Kidney epithelial cell (primary cell): ENCODE data around the gene ARL17B. TPM values are rescaled to one million over a fixed set of nuclear protein-coding genes. Genes with fewer than 3 reads are reported as not detected.
"Not testable (repeated sequence)": the region's sequence is repeated elsewhere in the genome, so short reads cannot be mapped to it uniquely, and the experiment has no call there.

Experiments used
- DNase-seq: peaks from one replicate; pipeline ENCODE4 v3.0.0-alpha.2; 2010; ENCODE audit warnings: low read depth
- H3K27me3 ChIP-seq: 2 replicates; pipeline ENCODE4 v1.6.0; 2011; ENCODE audit warnings: low read length; ENCODE audit not compliant: control insufficient read depth, insufficient read depth
- H3K36me3 ChIP-seq: 2 replicates; pipeline ENCODE4 v1.5.1; 2011; ENCODE audit warnings: low read length; ENCODE audit not compliant: control insufficient read depth, insufficient read depth
- H3K4me3 ChIP-seq: 2 replicates; pipeline ENCODE4 v1.5.1; 2011; ENCODE audit warnings: low read depth, mild to moderate bottlenecking, control low read depth, low read length
- CTCF ChIP-seq: IDR thresholded peaks from 2 replicates; pipeline ENCODE4 v1.5.1; 2011; ENCODE audit warnings: mild to moderate bottlenecking, moderate library complexity, low read length, control low read depth, inconsistent platforms; ENCODE audit not compliant: insufficient read depth, poor library complexity, severe bottlenecking
- total RNA-seq: library from RNA; depleted of rRNA; stranded (reverse); fragments of >200 nt; gene quantifications from 2 replicates; pipeline ENCODE4 v1.2.3, GENCODE V29; 2015

ARL17B gene
- total RNA-seq, 1 donor from 2014 or later, result 2.1 TPM

DNA sequence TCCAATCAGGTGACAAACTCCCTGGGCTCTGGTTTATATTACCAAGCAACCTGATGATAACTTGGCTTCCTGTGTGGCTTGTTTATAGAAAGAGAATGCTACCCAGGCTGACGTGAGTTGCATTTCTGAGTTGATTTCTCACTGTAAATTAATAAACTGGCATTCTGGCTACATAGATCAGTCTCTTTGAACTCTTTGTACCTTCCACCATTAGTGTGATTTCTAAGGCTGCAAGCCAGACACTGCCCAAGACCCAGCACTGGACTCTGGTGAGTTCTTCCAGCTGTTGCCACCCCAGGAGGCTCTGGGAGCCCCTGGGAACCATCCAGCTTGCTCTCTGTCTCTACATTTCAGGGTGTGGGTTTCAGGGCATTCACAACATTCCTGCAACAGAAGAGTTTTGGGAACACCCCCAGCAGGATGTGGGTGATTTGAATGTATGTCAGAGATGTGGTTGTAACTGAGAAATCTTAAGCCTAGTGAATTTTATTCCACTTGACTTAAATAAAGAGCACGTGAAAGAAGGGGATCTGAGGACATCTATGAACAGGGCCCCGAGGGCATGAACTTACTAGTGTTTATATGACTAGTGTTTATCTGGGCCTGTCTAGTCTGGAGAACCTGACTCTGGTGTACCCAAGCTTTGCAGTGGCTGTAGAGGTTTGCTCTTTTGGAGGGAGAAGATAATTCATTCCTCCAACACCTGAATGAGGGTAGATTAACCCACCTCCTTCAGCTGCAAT is 96.9 kb downstream of the ARL17B start:
- peak; percentile 38 for DNase-seq
- H3K4me3 ChIP-seq, result no peak overlapping the region
- no peak for TF ChIP-seq CTCF
- no peaks in the 10 kb centered on the region for H3K27me3 ChIP-seq
- H3K36me3 ChIP-seq, result no peaks in the 10 kb centered on the region

DNA sequence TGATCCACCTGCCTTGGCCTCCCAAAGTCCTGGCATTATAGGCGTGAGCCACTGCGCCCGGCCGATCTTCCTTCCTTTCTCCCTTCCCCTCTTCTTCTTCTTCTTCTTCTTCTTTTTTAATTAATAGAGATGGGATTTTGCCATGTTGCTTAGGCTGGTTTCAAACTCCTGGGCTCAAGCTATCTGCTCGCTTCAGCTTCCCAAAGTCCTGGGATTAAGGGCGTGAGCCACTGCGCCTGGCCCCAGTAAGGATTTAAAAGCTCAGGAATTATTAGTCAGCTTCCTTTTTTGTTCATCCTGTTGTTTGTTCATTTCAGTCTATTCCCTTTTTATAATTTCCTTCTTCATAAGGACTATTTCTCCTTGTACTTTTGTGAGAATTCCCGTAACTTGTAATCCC is 99.3 kb downstream of the ARL17B start:
- DNase-seq, result no peak
- no peak for TF ChIP-seq CTCF
- Histone ChIP-seq H3K36me3 (no peaks in the 10 kb centered on the region), H3K4me3 (no peak overlapping the region), H3K27me3 (no peaks in the 10 kb centered on the region)

DNA sequence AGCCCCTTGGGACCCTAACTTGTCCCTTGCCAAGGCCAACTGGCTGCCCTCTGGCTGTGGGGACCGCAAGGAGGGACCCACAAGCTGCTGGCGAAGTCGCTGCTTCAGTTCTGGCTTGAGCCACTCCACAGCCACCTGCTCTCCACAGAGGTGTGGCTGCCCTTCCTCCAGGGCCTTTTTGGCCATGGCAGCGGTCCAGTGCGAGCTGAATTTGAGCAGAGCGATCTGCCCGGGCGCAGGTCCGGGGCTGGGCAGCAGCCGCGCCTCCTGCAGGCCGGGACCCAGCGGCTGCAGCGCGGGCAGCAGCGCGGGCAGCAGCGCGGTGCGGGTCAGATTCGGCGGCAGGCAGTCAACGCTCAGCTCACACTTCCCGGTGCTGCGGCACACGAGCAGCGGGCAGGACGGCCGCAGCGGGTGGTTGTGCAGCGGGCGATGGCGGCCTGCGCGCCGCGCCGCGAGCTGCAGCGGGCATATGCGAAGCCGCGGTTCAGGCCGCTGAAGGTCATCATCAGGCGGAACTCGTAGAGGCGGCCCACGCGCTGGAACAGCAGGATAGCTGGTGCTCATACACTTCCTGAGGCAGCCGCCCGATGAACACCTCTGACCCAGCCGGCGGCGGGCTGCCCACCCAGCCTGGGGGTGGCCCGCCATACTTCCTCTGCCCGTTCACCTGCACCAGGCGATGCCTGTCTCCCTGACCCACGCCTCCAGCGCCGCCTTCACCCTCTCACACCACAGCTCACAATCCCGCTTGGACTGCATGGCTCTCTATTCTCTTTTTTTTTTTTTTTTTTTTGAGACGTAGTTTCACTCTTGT is 101.5 kb downstream of the ARL17B start:
- not testable (repeated sequence) for H3K27me3 ChIP-seq, H3K36me3 ChIP-seq, DNase-seq
- peak overlapping the region; percentile 20 for H3K4me3 ChIP-seq

- DNase-seq, H3K36me3 ChIP-seq, H3K4me3 ChIP-seq, H3K27me3 ChIP-seq: not testable (repeated sequence)
These were observed 105.2 kb downstream of the ARL17B start for GRCh38 chr17:46256369-46256768.

- DNase-seq, H3K4me3 ChIP-seq, H3K27me3 ChIP-seq, H3K36me3 ChIP-seq: not testable (repeated sequence)
These were observed 107.4 kb downstream of the ARL17B start for GRCh38 chr17:46254215-46254614.

GRCh38 chr17:46253722-46254121 is 107.8 kb downstream of the ARL17B start:
- H3K27me3 ChIP-seq, DNase-seq, H3K36me3 ChIP-seq, H3K4me3 ChIP-seq: not testable (repeated sequence)
- peak; percentile 39 for TF ChIP-seq CTCF

DNA sequence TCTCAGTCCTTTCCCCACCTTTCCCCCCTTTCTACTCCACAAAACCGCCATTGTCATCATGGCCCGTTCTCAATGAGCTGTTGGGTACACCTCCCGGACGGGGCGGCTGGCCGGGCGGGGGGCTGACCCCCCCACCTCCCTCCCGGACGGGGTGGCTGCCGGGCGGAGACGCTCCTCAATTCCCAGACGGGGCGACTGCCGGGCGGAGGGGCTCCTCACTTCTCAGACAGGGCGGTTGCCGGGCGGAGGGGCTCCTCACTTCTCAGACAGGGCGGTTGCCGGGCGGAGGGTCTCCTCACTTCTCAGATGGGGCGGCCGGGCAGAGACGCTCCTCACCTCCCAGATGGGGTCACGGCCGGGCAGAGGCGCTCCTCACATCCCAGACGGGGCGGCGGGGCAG is 108.8 kb downstream of the ARL17B start:
- H3K36me3 ChIP-seq, DNase-seq, H3K27me3 ChIP-seq, H3K4me3 ChIP-seq: not testable (repeated sequence)

- not testable (repeated sequence) for DNase-seq, H3K36me3 ChIP-seq, H3K4me3 ChIP-seq, H3K27me3 ChIP-seq
These were observed 112.4 kb downstream of the ARL17B start for GRCh38 chr17:46249153-46249552.

GRCh38 chr17:46244949-46245768 is 116.4 kb downstream of the ARL17B start:
- DNase-seq, H3K36me3 ChIP-seq, H3K4me3 ChIP-seq, H3K27me3 ChIP-seq: not testable (repeated sequence)

DNA sequence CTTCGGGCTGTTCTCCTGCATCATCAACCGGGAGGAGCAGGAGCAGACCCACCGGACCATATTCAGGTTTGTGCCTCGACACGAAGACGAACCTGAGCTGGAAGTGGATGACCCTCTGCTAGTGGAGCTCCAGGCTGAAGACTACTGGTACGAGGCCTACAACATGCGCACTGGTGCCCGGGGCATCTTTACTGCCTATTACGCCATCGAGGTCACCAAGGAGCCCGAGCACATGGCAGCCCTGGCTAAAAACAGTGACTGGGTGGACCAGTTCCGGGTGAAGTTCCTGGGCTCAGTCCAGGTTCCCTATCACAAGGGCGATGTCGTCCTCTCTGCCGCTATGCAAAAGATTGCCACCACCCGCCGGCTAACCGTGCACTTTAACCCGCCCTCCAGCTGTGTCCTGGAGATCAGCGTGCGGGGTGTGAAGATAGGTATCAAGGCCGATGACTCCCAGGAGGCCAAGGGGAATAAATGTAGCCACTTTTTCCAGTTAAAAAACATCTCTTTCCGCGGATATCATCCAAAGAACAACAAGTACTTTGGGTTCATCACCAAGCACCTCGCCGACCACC is 117.1 kb downstream of the ARL17B start:
- H3K4me3 ChIP-seq, DNase-seq, H3K36me3 ChIP-seq: not testable (repeated sequence)

DNA sequence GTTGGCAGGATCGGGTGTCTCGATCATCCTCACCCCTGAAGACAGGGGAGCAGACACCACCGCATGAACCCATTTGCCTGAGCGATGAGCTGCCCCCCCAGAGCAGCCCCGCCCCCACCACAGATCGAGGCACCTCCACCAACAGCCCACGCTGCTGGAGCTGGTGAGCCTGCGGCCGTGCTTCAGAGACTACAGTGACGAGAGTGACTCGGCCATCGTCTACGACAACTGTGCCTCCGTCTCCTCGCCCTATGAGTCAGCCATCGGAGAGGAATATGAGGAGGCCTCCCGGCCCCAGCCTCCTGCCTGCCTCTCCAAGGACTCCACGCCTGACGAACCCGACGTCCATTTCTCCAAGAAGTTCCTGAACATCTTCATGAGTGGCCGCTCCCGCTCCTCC is 117.6 kb downstream of the ARL17B start:
- H3K27me3 ChIP-seq, H3K36me3 ChIP-seq, H3K4me3 ChIP-seq, DNase-seq: not testable (repeated sequence)

More for the DNA sequence above, 117.1 kb downstream of the ARL17B start:
- not testable (repeated sequence) for H3K27me3 ChIP-seq
